KMS-11 (cell line): Measurements from ENCODE around the gene ASMTL.

Source experiments
- H2AFZ ChIP-seq: fragments of 200-600 bp; sonication (generic); 2 replicates; pipeline ENCODE4 v1.6.1; 2016; ENCODE audit warnings: antibody characterized with exemption, mixed run types, low read depth
- H3K27ac ChIP-seq: fragments of 200-600 bp; sonication (generic); 2 replicates; pipeline ENCODE4 v1.6.1; 2016; ENCODE audit warnings: mild to moderate bottlenecking, mixed run types
- H3K27me3 ChIP-seq: fragments of 200-600 bp; sonication (generic); 2 replicates; pipeline ENCODE4 v1.6.1; 2017; ENCODE audit warnings: mild to moderate bottlenecking, low read depth, mixed run types, moderate library complexity; ENCODE audit not compliant: insufficient read depth
- H3K36me3 ChIP-seq: fragments of 200-600 bp; sonication (generic); 2 replicates; pipeline ENCODE4 v1.6.1; 2017; ENCODE audit warnings: mild to moderate bottlenecking, mixed run types; ENCODE audit not compliant: insufficient read depth
- H3K4me1 ChIP-seq: fragments of 200-600 bp; sonication (generic); 2 replicates; pipeline ENCODE4 v1.6.1; 2016; ENCODE audit warnings: mild to moderate bottlenecking, low read depth, mixed run types; ENCODE audit not compliant: poor library complexity, severe bottlenecking
- H3K4me2 ChIP-seq: fragments of 200-600 bp; sonication (generic); 2 replicates; pipeline ENCODE4 v1.7.0; 2016; ENCODE audit warnings: mild to moderate bottlenecking, mixed run types
- H3K4me3 ChIP-seq: fragments of 200-600 bp; sonication (generic); IDR thresholded peaks from 2 replicates; pipeline ENCODE4 v1.6.1; 2017; ENCODE audit warnings: low read depth, low read length, mixed read lengths; ENCODE audit not compliant: insufficient read depth
- H3K79me2 ChIP-seq: fragments of 200-600 bp; sonication (generic); 2 replicates; pipeline ENCODE4 v1.6.1; 2016; ENCODE audit warnings: low read depth, mixed run types; ENCODE audit not compliant: insufficient read depth
- H3K9ac ChIP-seq: fragments of 200-600 bp; sonication (generic); 2 replicates; pipeline ENCODE4 v1.6.1; 2016; ENCODE audit warnings: mild to moderate bottlenecking, mixed run types
- H4K20me1 ChIP-seq: fragments of 200-600 bp; sonication (generic); 2 replicates; pipeline ENCODE4 v1.6.1; 2016; ENCODE audit warnings: mild to moderate bottlenecking, mixed run types; ENCODE audit not compliant: insufficient read depth
- CTCF ChIP-seq: fragments of 200-600 bp; sonication (generic); conservative IDR thresholded peaks from 2 replicates; pipeline ENCODE4 v1.6.1; 2017; ENCODE audit warnings: low read depth, mild to moderate bottlenecking, antibody characterized with exemption, low read length, moderate library complexity, mixed read lengths

Gene ASMTL

GRCh38 chrX:1466971-1467561 lies 14.4 kb upstream of the ASMTL start:
- no peak for TF ChIP-seq CTCF
- no peaks in the 10 kb centered on the region for H4K20me1 ChIP-seq
- peak overlapping the region; percentile 58 for H3K4me2 ChIP-seq
- peaks cover 16% of the 10 kb centered on the region for H3K79me2 ChIP-seq
- peak overlapping the region; percentile 89 for H3K27ac ChIP-seq
- peaks cover 87% of the 10 kb centered on the region for H3K4me1 ChIP-seq
- H3K27me3 ChIP-seq, result no peaks in the 10 kb centered on the region
- H3K36me3 ChIP-seq, result no peaks in the 10 kb centered on the region; the same call in 1 of the 2 replicates
- H2AFZ ChIP-seq, result no peak overlapping the region
- H3K9ac ChIP-seq, result peak overlapping the region; percentile 26; the same call in 1 of the 2 replicates
- H3K4me3 ChIP-seq, result no peak overlapping the region

DNA sequence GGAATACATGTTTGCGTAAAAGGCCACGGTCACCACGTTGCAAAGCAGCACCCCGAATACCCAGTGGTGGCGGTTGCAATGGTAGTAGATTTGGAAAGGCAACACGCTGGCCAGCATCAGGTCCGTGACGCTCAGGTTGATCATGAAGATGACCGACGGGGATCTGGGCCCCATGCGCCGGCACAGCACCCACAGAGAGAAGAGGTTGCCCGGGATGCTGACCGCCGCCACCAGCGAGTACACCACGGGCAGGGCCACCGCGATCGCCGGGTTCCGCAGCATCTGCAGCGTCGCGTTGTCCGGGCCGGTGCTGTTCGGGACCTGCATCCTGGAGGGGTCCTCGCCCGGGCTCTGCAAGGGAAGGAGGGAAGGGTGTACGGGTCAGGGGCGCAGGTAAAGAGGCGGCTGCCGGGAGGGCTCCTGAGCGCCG lies 13.5 kb upstream of the ASMTL start:
- no peak overlapping the region for H3K9ac ChIP-seq
- no peak overlapping the region for H3K4me3 ChIP-seq
- peak overlapping the region; percentile 93; the same call in 1 of the 2 replicates for H3K4me2 ChIP-seq
- H4K20me1 ChIP-seq, result no peaks in the 10 kb centered on the region
- no peaks in the 10 kb centered on the region; the same call in 1 of the 2 replicates for H3K36me3 ChIP-seq
- peaks cover 8% of the 10 kb centered on the region for H3K79me2 ChIP-seq
- TF ChIP-seq CTCF, result no peak
- peaks cover 79% of the 10 kb centered on the region for H3K4me1 ChIP-seq
- no peak overlapping the region for H2AFZ ChIP-seq
- H3K27ac ChIP-seq, result peak overlapping the region; percentile 73; the same call in 1 of the 2 replicates
- no peaks in the 10 kb centered on the region for H3K27me3 ChIP-seq

DNA sequence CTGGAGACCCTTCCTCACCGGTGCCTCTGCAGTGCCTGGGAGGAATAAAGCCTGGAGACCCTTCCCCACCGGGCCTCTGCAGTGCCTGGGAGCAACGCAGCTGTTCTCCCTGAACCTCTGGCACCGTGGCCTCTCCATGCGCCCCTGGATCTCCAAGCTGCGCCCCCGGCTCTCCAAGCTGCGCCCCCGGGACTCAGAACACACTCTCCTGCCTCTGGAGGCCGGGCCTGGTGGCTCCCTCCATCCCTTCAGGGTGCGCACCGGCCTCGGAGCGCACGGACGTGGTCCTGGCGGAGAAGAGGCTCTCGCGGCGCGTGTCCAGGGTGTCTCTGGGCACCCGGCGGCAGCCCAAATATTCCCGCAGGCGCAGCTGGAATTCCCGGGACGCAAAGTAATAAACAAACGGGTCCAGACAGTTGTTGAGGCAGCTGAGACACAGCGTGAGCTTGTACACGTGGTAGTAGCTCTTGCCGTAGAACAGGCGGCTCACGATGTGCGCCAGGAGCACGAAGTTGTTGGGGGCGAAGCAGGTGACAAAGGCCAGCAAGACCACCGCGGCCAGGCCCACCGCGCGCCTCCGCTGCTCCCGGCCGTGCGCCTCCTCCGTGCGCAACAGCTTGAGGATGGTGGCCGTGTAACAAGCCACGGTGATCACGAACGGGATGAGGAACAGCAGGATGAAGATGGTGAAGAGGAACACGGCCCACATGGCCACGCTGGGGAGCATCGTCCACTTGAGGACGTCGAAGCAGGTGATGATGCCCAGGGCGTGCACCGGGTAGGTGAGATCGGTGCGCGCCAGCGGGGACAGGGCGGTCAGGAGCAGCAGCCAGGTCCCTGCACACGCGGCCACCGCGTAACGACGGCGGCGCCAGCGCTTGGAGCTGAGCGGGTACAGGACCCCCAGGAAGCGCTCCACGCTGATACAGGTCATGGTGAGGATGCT lies 12.8 kb upstream of the ASMTL start:
- Histone ChIP-seq H3K79me2 (peaks cover 8% of the 10 kb centered on the region), H4K20me1 (no peaks in the 10 kb centered on the region), H3K36me3 (no peaks in the 10 kb centered on the region; the same call in 1 of the 2 replicates), H3K27ac (peak overlapping the region; percentile 73), H3K9ac (peak overlapping the region; percentile 22; the same call in 1 of the 2 replicates), H3K27me3 (no peaks in the 10 kb centered on the region), H2AFZ (no peak overlapping the region), H3K4me1 (peaks cover 73% of the 10 kb centered on the region), H3K4me2 (peak overlapping the region; percentile 93), H3K4me3 (no peak overlapping the region)
- no peak for TF ChIP-seq CTCF

GRCh38 chrX:1464971-1465285 lies 12.2 kb upstream of the ASMTL start:
- peaks cover 8% of the 10 kb centered on the region for H3K79me2 ChIP-seq
- no peak for TF ChIP-seq CTCF

More at GRCh38 chrX:1464971-1465285, 12.2 kb upstream of the ASMTL start:
- no peaks in the 10 kb centered on the region for H3K27me3 ChIP-seq
- H2AFZ ChIP-seq, result no peak overlapping the region
- H3K4me2 ChIP-seq, result peak overlapping the region; percentile 93
- H3K9ac ChIP-seq, result peak overlapping the region; percentile 22; the same call in 1 of the 2 replicates
- no peak overlapping the region for H3K4me3 ChIP-seq
- H3K36me3 ChIP-seq, result no peaks in the 10 kb centered on the region; the same call in 1 of the 2 replicates
- no peaks in the 10 kb centered on the region for H4K20me1 ChIP-seq
- peak overlapping the region; percentile 73 for H3K27ac ChIP-seq
- H3K4me1 ChIP-seq, result peaks cover 67% of the 10 kb centered on the region
